ENCODE data around the gene MTG2. TPM values are rescaled to one million over a fixed set of nuclear protein-coding genes. Genes with fewer than 3 reads are reported as not detected.

The MTG2 gene
- total and polyA plus RNA-seq, 2 of the 13 experiments (the other 11 are each of a cell fraction or from before 2014, with no cell fraction given): 20.4 to 37.8 TPM

DNA sequence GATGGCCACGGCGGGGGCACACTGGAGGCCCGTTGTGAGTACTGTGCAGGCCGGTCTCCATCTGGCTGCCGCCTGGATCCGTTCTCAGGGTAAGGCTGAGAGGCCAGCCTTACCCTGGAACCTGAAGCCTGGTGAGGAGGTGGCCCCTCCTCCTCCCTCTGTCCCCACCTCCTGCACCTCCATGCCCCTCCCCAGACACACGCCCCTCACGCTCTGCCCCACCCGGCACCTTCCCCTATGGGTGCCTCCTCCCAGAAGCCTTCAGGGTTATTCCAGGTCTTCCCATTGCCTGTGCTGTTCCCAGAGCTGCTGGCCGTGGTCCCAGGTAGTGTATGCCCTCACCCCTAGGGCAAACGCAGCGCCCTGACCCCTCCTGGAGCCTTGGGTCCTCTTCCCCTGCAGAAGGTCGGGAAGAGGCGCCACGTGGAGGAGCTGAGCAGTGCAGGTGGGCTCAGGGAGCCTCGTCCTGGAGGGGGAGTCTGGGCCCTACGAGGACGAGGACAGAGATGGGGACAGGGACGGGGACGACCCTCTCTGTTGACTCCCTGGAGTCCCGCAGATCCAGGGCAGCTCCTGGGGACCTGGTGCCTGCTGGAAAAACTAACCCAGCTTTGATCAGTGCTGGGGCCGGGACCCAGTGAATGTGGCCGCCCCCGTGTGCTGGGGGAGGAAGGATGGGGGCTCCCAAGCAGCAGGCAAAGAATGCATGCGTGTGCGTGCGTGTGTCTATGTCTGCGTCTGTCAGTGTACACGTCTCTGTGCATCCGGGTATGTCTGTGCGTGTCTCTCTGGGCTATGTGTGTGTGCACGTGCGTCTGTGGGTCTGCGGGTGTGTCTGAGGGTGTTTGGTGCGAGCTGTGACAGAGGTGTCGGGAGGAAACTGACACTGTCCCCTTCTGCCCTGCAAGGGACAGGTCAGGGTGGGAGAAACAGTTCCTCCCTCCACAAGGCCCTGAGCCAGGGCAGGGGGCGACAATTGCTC, 45.4 kb downstream of the MTG2 start (continued):
- peak; percentile 56; the same call in 1 of the 2 replicates for TF ChIP-seq TFDP1 (CRISPR knock-in tag; IDR thresholded peaks at IDR 0.05; ENCODE audit: borderline replicate concordance)
- no peak for TF ChIP-seq SIN3B (IDR thresholded peaks at IDR 0.05; ENCODE audit: low read length)
- no peak for TF ChIP-seq ZNF383 (CRISPR knock-in tag; IDR thresholded peaks at IDR 0.05; ENCODE audit: borderline replicate concordance)
- TF ChIP-seq, protein P1, sequence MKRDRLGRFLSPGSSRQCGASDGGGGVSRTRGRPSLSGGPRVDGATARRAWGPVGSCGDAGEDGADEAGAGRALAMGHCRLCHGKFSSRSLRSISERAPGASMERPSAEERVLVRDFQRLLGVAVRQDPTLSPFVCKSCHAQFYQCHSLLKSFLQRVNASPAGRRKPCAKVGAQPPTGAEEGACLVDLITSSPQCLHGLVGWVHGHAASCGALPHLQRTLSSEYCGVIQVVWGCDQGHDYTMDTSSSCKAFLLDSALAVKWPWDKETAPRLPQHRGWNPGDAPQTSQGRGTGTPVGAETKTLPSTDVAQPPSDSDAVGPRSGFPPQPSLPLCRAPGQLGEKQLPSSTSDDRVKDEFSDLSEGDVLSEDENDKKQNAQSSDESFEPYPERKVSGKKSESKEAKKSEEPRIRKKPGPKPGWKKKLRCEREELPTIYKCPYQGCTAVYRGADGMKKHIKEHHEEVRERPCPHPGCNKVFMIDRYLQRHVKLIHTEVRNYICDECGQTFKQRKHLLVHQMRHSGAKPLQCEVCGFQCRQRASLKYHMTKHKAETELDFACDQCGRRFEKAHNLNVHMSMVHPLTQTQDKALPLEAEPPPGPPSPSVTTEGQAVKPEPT (CRISPR knock-in tag; IDR thresholded peaks at IDR 0.05; ENCODE audit: low read depth): no peak
- TF ChIP-seq LCORL (IDR thresholded peaks at IDR 0.05): no peak
- TF ChIP-seq LCORL (CRISPR knock-in tag; IDR thresholded peaks at IDR 0.05): no peak
- TF ChIP-seq RAD51 (IDR thresholded peaks at IDR 0.05; ENCODE audit: borderline replicate concordance): no peak
- TF ChIP-seq MLLT10 (CRISPR knock-in tag; IDR thresholded peaks at IDR 0.05): no peak
- TF ChIP-seq KDM5B (CRISPR knock-in tag; IDR thresholded peaks at IDR 0.05; ENCODE audit: borderline replicate concordance): peak; percentile 66; the same call in 1 of the 2 replicates
- TF ChIP-seq ZNF460 (CRISPR knock-in tag; IDR thresholded peaks at IDR 0.05; ENCODE audit: borderline replicate concordance): no peak
- no peak for TF ChIP-seq SOX6 (IDR thresholded peaks at IDR 0.05)
- 0 out of 2 replicates have a peak, but pooled peaks have one; percentile 20 for TF ChIP-seq SOX6 (CRISPR knock-in tag; IDR thresholded peaks at IDR 0.05)
- no peak for TF ChIP-seq ZMYM4 (CRISPR knock-in tag; IDR thresholded peaks at IDR 0.05)
- TF ChIP-seq ZNF615 (CRISPR knock-in tag; IDR thresholded peaks at IDR 0.05; ENCODE audit: borderline replicate concordance): no peak
- 0 out of 2 replicates have a peak, but pooled peaks have one; percentile 7 for TF ChIP-seq FOXC1 (CRISPR knock-in tag; IDR thresholded peaks at IDR 0.05; ENCODE audit: borderline replicate concordance)
- no peak for TF ChIP-seq KLF15 (CRISPR knock-in tag; IDR thresholded peaks at IDR 0.05; ENCODE audit: borderline replicate concordance)
- TF ChIP-seq ARID4A (CRISPR knock-in tag; IDR thresholded peaks at IDR 0.05; ENCODE audit: borderline replicate concordance): peak; percentile 30; the same call in 1 of the 2 replicates
- no peak for TF ChIP-seq ZNF484 (CRISPR knock-in tag; IDR thresholded peaks at IDR 0.05; ENCODE audit: borderline replicate concordance, low read depth)
- TF ChIP-seq ZNF367 (CRISPR knock-in tag; IDR thresholded peaks at IDR 0.05; ENCODE audit: borderline replicate concordance): no peak
- TF ChIP-seq, protein P2, sequence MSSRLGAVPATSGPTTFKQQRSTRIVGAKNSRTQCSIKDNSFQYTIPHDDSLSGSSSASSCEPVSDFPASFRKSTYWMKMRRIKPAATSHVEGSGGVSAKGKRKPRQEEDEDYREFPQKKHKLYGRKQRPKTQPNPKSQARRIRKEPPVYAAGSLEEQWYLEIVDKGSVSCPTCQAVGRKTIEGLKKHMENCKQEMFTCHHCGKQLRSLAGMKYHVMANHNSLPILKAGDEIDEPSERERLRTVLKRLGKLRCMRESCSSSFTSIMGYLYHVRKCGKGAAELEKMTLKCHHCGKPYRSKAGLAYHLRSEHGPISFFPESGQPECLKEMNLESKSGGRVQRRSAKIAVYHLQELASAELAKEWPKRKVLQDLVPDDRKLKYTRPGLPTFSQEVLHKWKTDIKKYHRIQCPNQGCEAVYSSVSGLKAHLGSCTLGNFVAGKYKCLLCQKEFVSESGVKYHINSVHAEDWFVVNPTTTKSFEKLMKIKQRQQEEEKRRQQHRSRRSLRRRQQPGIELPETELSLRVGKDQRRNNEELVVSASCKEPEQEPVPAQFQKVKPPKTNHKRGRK (CRISPR knock-in tag; IDR thresholded peaks at IDR 0.05): peak; percentile 63; the same call in 1 of the 2 replicates

Data from HepG2 (cell line).